ENCODE measurements around the gene FAM110D.

DNA sequence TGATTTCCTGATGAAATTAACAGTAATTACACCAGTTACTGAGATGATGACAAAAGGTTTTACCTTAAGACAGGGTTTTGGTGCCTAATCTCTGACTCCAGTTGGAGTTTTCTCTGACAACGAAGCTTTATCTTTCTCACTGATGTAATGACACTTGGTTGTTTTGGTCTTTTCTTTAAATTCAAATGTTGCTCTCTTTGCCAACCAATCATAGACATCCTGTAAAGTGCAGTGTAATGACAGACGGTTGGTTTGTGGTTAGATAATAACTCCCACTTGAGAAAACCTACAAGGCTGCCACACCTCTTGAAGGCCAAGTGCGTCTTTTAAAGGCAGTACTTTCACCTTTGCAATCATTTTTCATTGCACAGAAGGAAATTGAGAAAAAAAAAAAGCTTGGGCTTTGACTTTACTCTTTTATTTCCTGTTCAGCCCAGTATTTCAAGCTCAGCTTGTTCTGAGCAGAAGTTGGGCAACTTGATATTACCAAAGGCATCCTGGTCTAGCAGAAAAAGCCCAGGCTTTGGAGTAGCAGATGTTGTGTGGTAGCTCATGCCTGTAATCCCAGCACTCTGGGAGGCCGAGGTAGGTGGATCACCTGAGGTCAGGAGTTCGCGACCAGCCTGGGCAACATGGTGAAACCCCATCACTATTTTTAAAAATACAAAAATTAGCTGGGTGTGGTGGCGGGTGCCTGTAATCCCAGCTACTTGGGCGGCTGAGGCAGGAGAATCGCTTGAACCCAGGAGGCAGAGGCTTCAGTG is 32.4 kb upstream of the FAM110D start:
- TF ChIP-seq, protein P1, sequence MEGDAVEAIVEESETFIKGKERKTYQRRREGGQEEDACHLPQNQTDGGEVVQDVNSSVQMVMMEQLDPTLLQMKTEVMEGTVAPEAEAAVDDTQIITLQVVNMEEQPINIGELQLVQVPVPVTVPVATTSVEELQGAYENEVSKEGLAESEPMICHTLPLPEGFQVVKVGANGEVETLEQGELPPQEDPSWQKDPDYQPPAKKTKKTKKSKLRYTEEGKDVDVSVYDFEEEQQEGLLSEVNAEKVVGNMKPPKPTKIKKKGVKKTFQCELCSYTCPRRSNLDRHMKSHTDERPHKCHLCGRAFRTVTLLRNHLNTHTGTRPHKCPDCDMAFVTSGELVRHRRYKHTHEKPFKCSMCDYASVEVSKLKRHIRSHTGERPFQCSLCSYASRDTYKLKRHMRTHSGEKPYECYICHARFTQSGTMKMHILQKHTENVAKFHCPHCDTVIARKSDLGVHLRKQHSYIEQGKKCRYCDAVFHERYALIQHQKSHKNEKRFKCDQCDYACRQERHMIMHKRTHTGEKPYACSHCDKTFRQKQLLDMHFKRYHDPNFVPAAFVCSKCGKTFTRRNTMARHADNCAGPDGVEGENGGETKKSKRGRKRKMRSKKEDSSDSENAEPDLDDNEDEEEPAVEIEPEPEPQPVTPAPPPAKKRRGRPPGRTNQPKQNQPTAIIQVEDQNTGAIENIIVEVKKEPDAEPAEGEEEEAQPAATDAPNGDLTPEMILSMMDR (conservative IDR thresholded peaks at IDR 0.05; ENCODE audit: low read length) = no peak
- no peak for TF ChIP-seq EZH2phosphoT487 (IDR thresholded peaks at IDR 0.05; ENCODE audit: borderline replicate concordance)

Data from Loucy (cell line).